Stimulated activated CD8-positive, alpha-beta memory T cell treated with anti-CD3 and anti-CD28 coated beads, Interleukin-15, amount 100 ng/mL, for 4 hours (primary cell): ENCODE data around the gene EHMT1.
"Not testable (repeated sequence)": the region's sequence is repeated elsewhere in the genome, so short reads cannot be mapped to it uniquely, and the experiment has no call there.

Source experiments
- DNase-seq, 2 donors: peaks; one replicate each; pipeline ENCODE4 v3.0.0-alpha.2; 2020; ENCODE audit warnings: low read depth in 2 of 2

EHMT1 gene

GRCh38 chr9:137590469-137591383, 28.1 kb upstream of the EHMT1 start, which contains the start of gene ZMYND19:
Gene ZMYND19, minus strand, starts transcription at chr9:137590512. Its CDS starts 249 bp downstream, at chr9:137590263.
- peak; percentile 66 to 80 for DNase-seq

- DNase-seq: no peak
These were observed 26.0 kb upstream of the EHMT1 start for GRCh38 chr9:137592767-137593166.

- no peak for DNase-seq
These were observed 25.6 kb upstream of the EHMT1 start for GRCh38 chr9:137593176-137593575.

- DNase-seq: not testable (repeated sequence)
These were observed 22.2 kb upstream of the EHMT1 start for GRCh38 chr9:137596577-137596976.

- no peak for DNase-seq
These were observed 19.9 kb upstream of the EHMT1 start for GRCh38 chr9:137598943-137599342.

- no peak for DNase-seq
These were observed 16.1 kb upstream of the EHMT1 start for GRCh38 chr9:137602661-137603060.

- DNase-seq: no peak
These were observed 14.9 kb upstream of the EHMT1 start for GRCh38 chr9:137603879-137604278.

GRCh38 chr9:137604345-137605086, 14.3 kb upstream of the EHMT1 start:
- DNase-seq: no peak

GRCh38 chr9:137605121-137606004, 13.4 kb upstream of the EHMT1 start, which contains the start of gene ARRDC1:
Gene ARRDC1, plus strand, starts transcription at chr9:137605686. Its CDS starts 32 bp downstream, at chr9:137605718.
- peak; percentile 83 to 90 for DNase-seq

GRCh38 chr9:137606005-137606621, 12.7 kb upstream of the EHMT1 start:
- DNase-seq: no peak

- no peak for DNase-seq
These were observed 12.1 kb upstream of the EHMT1 start for GRCh38 chr9:137606734-137607138.

GRCh38 chr9:137607141-137607857, 11.5 kb upstream of the EHMT1 start:
- DNase-seq: no peak

- DNase-seq: no peak
These were observed 7.9 kb upstream of the EHMT1 start for GRCh38 chr9:137610944-137611343.

GRCh38 chr9:137611623-137612609, 6.9 kb upstream of the EHMT1 start:
- DNase-seq: no peak

- DNase-seq: no peak
These were observed 6.1 kb upstream of the EHMT1 start for GRCh38 chr9:137612741-137613142.

GRCh38 chr9:137613259-137613658, 5.5 kb upstream of the EHMT1 start:
- DNase-seq: no peak

GRCh38 chr9:137613738-137614523, 4.9 kb upstream of the EHMT1 start:
- no peak for DNase-seq

- no peak for DNase-seq
These were observed 4.0 kb upstream of the EHMT1 start for GRCh38 chr9:137614631-137615386.
